ENCODE results near the gene NDEL1.
A peak's percentile ranks its signal among the peaks of the same experiment; 100 is the strongest.

NDEL1 gene

GRCh38 chr17:8417806-8418205 is 17.9 kb upstream of the NDEL1 start:
- no peak for DNase-seq

- no peak for DNase-seq
Measured at GRCh38 chr17:8418471-8418870, 17.2 kb upstream of the NDEL1 start.

GRCh38 chr17:8419305-8419704 is 16.4 kb upstream of the NDEL1 start:
- no peak for DNase-seq

GRCh38 chr17:8420041-8420934 is 15.4 kb upstream of the NDEL1 start:
- no peak for DNase-seq

GRCh38 chr17:8421571-8421970 is 14.1 kb upstream of the NDEL1 start:
- peak; percentile 42 for DNase-seq

GRCh38 chr17:8426094-8426720 is 9.5 kb upstream of the NDEL1 start:
- DNase-seq, result no peak

- no peak for DNase-seq
Measured at GRCh38 chr17:8426802-8427201, 8.9 kb upstream of the NDEL1 start.

- DNase-seq, result no peak
Measured at GRCh38 chr17:8430966-8431365, 4.7 kb upstream of the NDEL1 start.

- DNase-seq, result peak; percentile 41
Measured at GRCh38 chr17:8436169-8436843, 622 bp downstream of the NDEL1 start.

- no peak for DNase-seq
Measured at GRCh38 chr17:8436844-8437171, 1.1 kb downstream of the NDEL1 start.

- DNase-seq, result no peak
Measured at GRCh38 chr17:8438441-8438840, 2.8 kb downstream of the NDEL1 start.

GRCh38 chr17:8439681-8440080 is 4.0 kb downstream of the NDEL1 start:
- DNase-seq, result no peak

GRCh38 chr17:8441690-8442089 is 6.0 kb downstream of the NDEL1 start:
- DNase-seq, result no peak

- DNase-seq, result no peak
Measured at GRCh38 chr17:8442310-8442709, 6.6 kb downstream of the NDEL1 start.

- no peak for DNase-seq
Measured at GRCh38 chr17:8443756-8444155, 8.1 kb downstream of the NDEL1 start.

GRCh38 chr17:8444494-8444893 is 8.8 kb downstream of the NDEL1 start:
- DNase-seq, result no peak

- no peak for DNase-seq
Measured at GRCh38 chr17:8445536-8445935, 9.9 kb downstream of the NDEL1 start.

GRCh38 chr17:8447799-8448198 is 12.1 kb downstream of the NDEL1 start:
- no peak for DNase-seq

- DNase-seq, result no peak
Measured at GRCh38 chr17:8448310-8448709, 12.6 kb downstream of the NDEL1 start.

- no peak for DNase-seq
Measured at GRCh38 chr17:8451933-8452614, 16.4 kb downstream of the NDEL1 start.

GRCh38 chr17:8453326-8453725 is 17.6 kb downstream of the NDEL1 start:
- DNase-seq, result no peak

- no peak for DNase-seq
Measured at GRCh38 chr17:8455665-8456209, 20.1 kb downstream of the NDEL1 start.

- DNase-seq, result no peak
Measured at GRCh38 chr17:8458128-8458527, 22.4 kb downstream of the NDEL1 start.

Measured in RPMI8226 (cell line).